GM18907 (cell line): ENCODE data around the gene DNAJC18.
"Not testable (repeated sequence)": the region's sequence is repeated elsewhere in the genome, so short reads cannot be mapped to it uniquely, and the experiment has no call there.

Experiments used
- ATAC-seq: cut with Tn5 transposase; IDR thresholded peaks from one replicate; pipeline ENCODE4 v1.9.1; 2021; ENCODE audit warnings: mild to moderate bottlenecking, moderate library complexity; ENCODE audit not compliant: unreplicated experiment

DNAJC18 gene

GRCh38 chr5:139461698-139462097, 22.4 kb upstream of the DNAJC18 start:
- no peak for ATAC-seq

DNA sequence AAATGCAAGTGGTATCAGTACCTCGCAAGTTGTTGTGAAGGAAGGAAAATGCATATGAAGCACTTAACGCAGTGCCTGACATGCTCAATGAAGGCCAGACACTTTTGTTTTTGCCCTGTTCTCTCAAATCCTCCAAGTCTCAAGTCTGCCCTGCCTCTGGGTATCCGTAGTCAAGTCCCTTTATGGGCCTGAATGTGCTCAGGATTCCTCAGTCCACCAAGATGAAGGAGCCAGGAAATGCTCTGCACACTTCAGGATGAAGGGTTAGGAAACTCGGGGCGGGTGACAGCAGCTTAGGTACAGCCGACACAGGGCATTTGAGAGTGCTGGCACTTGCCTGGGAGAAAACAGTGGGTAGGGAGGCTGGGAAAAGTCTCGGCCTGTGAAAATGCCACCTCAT, 21.9 kb upstream of the DNAJC18 start:
- ATAC-seq: no peak

DNA sequence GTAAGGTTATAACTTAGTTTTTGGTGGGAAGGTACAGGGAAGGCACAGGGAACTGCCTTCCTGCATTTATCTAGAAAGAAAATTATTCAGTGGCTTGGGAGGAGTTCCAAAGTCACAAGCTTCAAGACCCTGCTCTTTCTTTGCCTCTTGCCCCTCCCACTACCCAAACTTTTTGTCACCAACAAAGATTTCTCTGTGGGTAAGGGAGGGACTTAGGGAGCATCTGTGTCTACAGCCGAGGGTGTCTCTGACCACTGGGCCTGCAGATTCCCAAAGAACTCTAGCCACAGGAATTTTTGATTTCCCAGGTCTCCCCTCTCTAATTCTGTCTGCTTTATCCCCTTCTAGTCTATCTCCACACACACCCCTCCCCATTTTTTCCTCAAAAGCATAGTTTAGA, 21.1 kb upstream of the DNAJC18 start:
- ATAC-seq: no peak

DNA sequence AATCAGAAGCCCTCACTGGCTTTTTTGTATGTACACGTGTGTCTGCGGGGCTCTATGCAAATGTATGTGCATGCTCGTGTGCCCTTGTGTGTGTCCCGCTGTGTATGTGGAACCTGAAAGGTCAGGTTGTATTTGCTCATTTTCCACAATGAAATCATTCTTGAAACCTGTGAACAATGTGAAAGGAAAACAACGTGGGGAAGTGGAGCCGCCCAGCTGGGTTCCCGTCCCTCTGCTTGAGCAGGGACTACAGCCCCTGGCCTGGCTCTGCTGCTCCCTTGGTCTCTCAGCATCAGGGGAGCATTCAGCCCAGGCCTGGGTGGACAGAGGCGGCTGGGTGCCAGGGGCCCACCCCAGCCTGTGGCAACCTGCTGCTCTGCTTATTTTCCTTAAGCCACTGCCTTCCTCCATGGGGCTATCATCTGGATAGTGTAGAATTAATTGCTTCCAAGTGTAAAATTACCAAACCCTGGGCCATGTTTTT, 20.2 kb upstream of the DNAJC18 start:
- peak; percentile 27 for ATAC-seq

- ATAC-seq: peak; percentile 69
Observed at GRCh38 chr5:139458580-139459407, 19.5 kb upstream of the DNAJC18 start.

DNA sequence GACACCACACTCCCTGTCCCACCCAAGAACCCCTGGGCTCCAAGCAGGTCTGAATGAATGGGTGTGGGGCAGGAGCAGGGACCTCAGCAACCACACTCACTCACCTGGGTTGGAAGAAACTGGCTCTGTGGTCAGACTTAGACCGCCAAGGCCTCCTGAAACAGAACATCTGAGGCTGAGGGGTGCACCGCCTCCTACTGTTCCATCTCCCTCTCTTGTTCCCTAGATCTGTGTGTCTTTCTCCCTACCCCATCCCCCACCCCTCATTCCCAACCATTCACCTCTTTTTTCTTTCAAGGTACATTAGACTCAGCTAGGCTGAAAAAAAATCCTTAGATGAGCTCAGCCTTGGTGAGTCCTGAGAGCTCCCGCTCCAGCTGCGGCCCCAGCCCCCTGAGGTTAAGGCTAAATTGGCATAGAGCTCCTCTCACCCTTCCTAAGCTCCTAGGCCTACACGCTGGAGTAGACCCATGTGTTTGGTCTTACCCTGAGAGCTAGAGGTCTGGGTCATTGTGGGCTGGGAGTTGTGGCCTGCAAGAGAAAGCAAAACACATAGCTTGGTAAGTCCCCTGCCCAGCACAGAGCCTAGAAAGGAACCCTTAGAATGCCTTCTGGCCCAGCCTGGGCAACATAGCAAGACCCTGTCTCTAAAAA, 18.5 kb upstream of the DNAJC18 start:
- ATAC-seq: peak; percentile 28

DNA sequence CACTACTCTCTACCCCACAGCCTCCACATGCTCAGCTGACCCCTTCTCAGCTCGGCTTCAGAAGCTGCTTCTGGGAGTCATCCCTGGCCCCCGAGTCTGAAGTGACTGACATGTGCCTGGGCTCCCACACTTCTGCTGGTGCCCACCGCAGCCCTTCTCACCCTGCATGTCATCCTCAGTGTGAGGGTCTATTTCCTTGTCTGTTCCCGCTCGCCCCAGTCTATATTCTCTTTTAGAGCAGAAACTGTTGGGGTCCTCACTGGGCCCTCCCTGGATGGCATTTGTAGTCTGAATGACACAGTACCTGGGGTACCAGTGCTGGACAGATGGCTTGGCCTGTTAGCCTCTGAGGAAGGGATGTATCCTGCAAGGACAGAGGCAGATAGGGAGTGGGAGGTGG, 17.9 kb upstream of the DNAJC18 start:
- no peak for ATAC-seq

DNA sequence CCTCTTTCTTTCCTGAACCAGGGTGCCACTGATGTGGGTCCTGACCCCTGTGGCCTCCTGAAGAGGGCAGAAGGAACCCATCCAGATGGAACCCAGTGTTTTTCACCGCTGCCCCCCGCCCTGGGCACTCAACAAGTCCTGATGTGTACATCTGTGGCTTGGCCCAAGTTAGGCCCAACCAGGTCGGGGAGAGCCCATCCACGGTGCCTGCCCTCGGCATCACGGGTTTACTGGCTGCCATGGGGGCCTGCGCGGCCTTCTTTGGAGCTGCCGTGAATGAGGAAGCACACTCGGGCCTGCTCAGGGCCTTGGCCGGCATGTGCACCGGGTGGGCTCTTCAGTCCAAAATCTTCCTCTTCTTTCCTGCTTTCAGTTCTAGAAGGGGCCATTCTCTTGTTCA, 17.5 kb upstream of the DNAJC18 start:
- ATAC-seq: no peak

DNA sequence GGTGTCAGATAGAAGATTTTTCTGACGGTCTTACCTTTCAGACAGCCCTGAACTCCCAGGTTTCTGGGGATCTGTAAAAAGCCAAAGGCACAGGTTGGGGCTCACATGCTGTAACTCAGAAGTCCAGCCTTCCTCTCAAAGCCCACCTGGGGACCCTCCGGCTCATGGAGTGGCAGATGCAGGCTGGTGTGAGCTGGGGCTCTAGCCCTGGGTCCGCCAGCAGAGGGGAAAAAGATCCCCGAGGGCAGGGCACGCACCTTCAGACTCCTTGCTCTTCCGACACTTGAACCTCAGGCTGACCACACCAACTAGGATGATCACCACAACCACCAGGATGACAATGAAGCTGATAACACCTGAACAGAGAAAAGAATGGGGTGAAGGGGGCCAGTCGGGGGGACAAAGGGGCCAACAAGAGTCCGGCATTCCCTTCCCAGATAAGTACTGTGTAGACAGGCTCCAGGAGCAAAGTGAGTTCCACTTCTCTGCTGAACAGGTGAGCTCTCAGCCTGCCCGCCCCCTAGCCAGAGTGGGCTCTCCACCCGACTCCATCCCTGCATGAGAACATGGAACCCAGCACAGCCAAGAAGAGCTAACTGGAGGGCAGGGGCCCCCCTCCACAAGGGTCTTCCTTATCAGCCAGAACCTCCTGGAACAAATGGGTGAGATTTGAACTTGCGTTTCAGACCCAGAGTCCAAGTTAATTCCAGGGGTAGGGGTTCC, 15.4 kb upstream of the DNAJC18 start:
- no peak for ATAC-seq

DNA sequence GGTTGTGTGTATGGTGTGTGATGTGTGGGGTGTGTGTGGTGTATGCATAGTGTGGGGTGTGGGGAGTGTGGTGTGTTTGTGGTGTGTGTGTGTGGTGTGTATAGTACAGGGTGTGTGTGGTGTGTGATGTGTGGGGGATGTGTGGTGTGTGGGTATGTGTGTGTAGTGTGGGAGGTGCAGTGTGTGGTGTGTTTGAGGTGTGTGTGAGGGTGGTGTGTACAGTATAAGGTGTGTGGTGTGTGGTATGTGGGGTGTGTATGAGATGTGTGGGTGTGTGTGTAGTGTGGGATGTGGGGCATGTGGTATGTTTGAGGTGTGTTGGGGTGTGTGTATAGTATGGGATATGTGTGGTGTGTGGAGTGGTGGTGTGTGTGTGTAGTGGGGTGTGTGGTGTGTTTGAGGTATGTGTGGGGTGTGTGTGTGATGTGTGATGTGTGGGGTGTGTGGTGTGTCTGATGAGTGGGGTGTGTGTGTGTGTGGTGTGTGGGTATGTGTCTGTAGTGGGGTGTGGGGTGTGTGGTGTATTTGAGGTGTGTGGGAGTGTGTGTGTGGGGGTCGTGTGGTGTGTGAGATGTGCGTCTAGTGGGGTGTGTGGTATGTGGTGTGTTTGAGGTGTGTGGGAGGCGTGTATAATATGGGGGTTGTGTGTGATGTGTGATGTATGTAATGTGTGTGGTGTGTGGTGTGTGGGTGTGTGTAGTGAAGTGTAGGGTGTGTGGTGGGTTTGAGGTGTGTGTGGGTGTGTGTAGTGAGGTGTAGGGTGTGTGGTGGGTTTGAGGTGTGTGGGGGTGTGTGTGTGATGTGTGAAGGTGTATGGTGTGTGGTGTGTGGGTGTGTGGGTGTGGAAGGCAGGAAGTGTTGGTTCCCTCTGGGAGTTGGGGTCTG, 14.6 kb upstream of the DNAJC18 start:
- no peak for ATAC-seq

DNA sequence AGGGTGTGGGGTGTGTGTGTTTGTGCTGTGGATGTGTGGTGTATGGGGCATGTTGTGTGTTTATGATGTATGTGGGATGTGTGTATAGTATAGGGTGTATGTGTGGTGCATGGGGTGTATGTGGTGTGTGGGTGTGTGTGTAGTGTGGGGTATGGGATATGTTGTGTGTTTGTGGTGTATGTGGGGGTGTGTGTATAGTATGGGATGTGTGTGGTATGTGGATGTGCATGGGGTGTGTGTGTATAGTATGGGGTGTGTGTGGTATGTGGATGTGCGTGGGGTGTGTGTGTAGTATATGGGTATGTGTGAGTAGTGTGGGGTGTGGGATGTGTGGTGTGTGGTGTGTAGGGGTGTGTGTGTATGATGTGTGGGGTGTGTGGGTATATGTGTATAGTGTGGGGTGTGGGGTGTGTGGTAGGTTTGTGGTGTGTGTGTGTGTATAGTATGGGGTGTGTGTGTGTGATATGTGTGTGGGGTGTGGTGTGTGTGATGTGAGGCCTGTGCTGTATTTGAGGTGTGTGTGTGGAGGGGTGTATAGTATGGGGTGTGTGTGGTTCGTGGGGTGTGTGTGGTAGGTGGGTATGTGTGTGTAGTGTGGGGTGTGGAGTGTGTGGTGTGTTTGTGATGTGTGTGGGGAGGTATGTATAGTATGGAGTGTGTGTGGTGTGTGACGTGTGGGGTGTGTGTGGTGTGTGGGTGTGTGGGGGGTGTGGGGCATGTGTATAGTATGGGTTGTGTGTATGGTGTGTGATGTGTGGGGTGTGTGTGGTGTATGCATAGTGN, 12.7 kb upstream of the DNAJC18 start:
- ATAC-seq: no peak

DNA sequence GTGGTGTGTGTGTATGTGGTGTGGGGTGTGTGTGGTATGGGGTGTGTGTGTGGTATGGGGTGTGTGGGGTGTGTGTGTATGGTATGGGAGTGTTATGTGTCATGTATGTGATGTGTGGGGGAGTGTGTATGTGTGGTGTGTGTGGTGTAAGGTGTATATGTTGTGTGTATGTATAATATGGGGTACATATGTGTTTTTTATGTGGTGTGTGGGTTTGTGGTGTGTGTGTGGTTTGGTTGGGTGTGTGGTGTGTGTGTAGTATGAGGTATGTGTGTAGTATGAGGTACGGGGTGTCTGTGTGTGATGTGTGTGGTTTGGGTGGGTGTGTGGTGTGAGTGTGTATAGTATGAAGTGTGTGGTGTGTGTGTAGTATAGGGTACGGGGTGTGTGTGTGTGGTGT, 11.9 kb upstream of the DNAJC18 start:
- ATAC-seq: no peak

DNA sequence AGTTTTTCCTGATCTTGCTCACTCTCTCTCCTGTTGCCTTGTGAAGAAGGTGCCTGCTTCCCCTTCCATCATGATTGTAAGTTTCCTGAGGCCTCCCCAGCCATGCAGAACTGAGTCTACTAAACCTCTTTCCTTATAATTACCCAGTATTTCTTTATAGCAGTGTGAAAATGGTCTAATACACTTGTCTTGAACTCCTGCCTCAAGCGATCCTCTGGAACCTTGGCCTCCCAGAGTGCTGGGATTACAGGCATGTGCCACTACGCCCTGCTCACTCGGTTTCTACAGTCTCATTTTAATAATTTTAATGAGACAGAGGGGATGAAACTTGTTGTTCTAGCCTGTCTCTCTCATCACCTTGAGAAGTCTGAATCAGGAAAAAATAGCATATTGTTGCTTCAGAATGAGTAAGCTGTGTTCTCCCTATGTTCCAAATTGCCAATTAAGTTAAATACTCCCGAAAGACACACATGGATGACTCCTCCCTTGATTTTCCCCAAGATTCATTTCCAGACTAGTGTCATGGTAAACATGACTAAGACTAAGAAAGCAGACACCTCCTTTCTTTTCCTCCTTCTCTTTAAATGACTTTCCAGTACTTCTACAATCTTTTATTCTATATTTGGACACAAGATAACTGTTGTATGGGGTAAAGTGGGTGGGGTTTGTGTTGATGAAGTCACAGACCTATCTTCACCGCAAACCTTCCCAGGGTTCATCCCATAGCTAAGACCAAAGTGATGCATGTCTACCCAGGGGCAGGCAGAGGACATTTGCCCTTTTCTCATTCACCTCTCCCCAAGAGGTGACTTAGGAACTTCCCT, 7.8 kb upstream of the DNAJC18 start:
- peak; percentile 59 for ATAC-seq

- ATAC-seq: no peak
Observed at GRCh38 chr5:139445325-139446170, 6.2 kb upstream of the DNAJC18 start.

- no peak for ATAC-seq
Observed at GRCh38 chr5:139443831-139444453, 4.6 kb upstream of the DNAJC18 start.

DNA sequence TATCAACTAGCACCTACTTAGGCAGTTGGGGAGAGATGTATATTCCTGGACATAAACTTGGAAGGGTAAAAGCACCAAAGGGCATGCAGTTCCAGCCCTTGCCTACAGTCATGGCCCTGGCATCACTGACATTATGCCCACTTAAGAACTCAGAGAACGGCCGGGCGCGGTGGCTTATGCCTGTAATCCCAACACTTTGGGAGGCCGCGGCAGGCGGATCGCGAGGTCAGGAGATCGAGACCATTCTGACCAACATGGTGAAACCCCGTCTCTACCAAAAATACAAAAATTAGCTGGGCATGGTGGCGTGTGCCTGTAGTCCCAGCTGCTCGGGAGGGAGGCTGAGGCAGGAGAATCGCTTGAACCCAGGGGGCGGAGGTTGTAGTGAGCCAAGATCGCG, 1.1 kb upstream of the DNAJC18 start:
- ATAC-seq: not testable (repeated sequence)

DNA sequence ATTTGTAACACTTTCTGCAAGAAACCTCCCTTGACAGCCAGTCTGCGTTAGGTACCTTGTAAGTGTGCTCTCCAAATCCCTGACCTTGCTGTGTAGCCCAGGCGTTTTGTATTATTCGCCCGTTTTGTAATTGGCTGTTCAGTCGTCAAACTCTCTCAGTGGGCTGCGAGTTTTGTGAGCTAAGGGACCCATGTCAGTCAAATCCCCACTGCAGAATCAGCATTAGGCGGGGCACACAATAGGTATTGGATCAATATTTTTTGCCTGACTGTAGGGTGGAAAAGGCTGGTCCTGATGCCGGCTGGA, 665 bp downstream of the DNAJC18 start:
- ATAC-seq: no peak

DNA sequence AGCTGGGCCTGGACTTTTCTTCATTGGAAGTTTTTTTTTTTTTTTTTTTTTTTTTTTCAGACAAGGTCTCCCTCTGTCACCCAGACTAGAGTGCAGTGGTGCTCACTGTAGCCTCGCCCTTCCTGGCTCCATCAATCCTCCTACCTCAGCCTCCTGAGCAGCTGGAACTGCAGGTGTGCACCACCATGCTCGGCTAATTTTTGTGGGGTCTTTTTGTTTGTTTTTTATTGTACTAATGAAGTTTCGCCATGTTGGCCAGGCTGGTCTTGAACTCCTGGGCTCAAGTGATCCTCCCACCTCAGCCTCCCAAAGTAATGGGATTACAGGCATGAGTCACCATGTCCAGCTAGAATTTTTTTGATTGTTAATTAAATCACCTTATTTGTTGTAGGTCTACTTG, 3.6 kb downstream of the DNAJC18 start:
- no peak for ATAC-seq
